ENCODE data around the gene KLHL21. TPM values are rescaled to one million over a fixed set of nuclear protein-coding genes. Genes with fewer than 3 reads are reported as not detected.

Gene KLHL21
- polyA plus RNA-seq, 1 experiment = 19.2 TPM

GRCh38 chr1:6584126-6585080 lies 18.3 kb downstream of the KLHL21 start:
- H3K27me3 ChIP-seq (ENCODE audit: control insufficient read depth, insufficient read depth, low read length) = no peaks in the 10 kb centered on the region
- ChIA-PET POLR2A (interaction anchor here (0.6 kb wide), 1 partner anchor 42 kb away, joined by 5 read pairs; no protein-coding TSS in a partner anchor), CTCF (interaction anchor here (0.6 kb wide), 1 partner anchor 37 kb away, joined by 3 read pairs; no protein-coding TSS in a partner anchor)
- TF ChIP-seq CTCF (IDR thresholded peaks at IDR 0.05; ENCODE audit: insufficient read depth, low read depth, low read length) = peak; percentile 11; the same call in 1 of the 2 replicates
- H3K36me3 ChIP-seq (ENCODE audit: control insufficient read depth, insufficient read depth, low read length) = peaks cover 18% of the 10 kb centered on the region
- H3K4me3 ChIP-seq (ENCODE audit: low read depth, low read length) = no peak overlapping the region
- DNase-seq (ENCODE audit: low read depth) = no peak

- DNase-seq (ENCODE audit: low read depth) = no peak
- no peak for TF ChIP-seq CTCF (IDR thresholded peaks at IDR 0.05; ENCODE audit: insufficient read depth, low read depth, low read length)
- ChIA-PET CTCF (interaction anchor here (1.1 to 1.9 kb wide), 2 partner anchors 14 to 28 kb away, joined by 4 to 6 read pairs; partner anchors contain the start of genes NOL9 and TAS1R1), POLR2A (no interaction called here)
- H3K27me3 ChIP-seq (ENCODE audit: control insufficient read depth, insufficient read depth, low read length) = no peaks in the 10 kb centered on the region
- H3K36me3 ChIP-seq (ENCODE audit: control insufficient read depth, insufficient read depth, low read length) = peaks cover 3% of the 10 kb centered on the region
- no peak overlapping the region for H3K4me3 ChIP-seq (ENCODE audit: low read depth, low read length)
These were observed 20.3 kb downstream of the KLHL21 start for GRCh38 chr1:6582370-6582769.

DNA sequence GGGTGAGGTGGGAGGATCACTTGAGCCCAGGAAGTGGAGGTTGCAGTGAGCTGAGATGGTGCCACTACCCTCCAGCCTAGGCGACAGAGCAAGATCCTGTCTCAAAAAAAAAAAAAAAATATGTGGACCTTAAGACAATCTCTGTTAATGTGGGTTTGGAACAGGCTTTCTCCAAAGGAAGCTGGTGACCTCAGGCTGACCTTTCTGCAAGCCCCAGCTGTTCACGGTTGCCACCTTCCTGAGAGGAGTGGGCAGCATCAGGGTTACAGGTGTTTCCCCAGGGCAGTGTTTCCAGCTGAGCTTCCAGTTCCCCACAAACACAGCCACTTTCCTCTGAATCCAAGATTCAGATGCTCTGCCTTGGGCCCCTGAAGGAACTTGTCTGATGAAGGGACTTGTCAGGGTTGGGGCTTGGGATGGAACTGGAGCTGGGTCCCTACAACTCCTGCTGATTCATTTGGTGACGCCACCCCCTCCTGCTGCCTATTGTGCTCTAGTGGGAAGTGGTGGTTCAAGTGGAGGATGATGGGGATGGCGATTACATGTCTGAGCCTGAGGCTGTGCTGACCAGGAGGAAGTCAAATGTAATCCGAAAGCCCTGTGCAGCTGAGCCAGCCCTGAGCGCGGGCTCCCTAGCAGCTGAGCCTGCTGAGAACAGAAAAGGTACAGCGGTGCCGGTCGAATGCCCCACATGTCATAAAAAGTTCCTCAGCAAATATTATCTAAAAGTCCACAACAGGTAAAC lies 20.9 kb downstream of the KLHL21 start:
- Histone ChIP-seq H3K4me3 (ENCODE audit: low read depth, low read length) (no peak overlapping the region), H3K27me3 (ENCODE audit: control insufficient read depth, insufficient read depth, low read length) (no peaks in the 10 kb centered on the region), H3K36me3 (ENCODE audit: control insufficient read depth, insufficient read depth, low read length) (no peaks in the 10 kb centered on the region; the same call in 1 of the 2 replicates)
- ChIA-PET CTCF (interaction anchor here (1.1 to 2.3 kb wide), 3 partner anchors 15 to 27 kb away, joined by 4 to 10 read pairs (median 6); partner anchors contain the start of genes NOL9 and TAS1R1), POLR2A (no interaction called here)
- no peak for DNase-seq (ENCODE audit: low read depth)
- no peak for TF ChIP-seq CTCF (IDR thresholded peaks at IDR 0.05; ENCODE audit: insufficient read depth, low read depth, low read length)

GRCh38 chr1:6580593-6581409 lies 21.9 kb downstream of the KLHL21 start:
- no peak for TF ChIP-seq CTCF (IDR thresholded peaks at IDR 0.05; ENCODE audit: insufficient read depth, low read depth, low read length)
- no peak for DNase-seq (ENCODE audit: low read depth)
- Histone ChIP-seq H3K4me3 (ENCODE audit: low read depth, low read length) (peak overlapping the region; percentile 97), H3K36me3 (ENCODE audit: control insufficient read depth, insufficient read depth, low read length) (no peaks in the 10 kb centered on the region), H3K27me3 (ENCODE audit: control insufficient read depth, insufficient read depth, low read length) (no peaks in the 10 kb centered on the region)
- POLR2A ChIA-PET = no interaction called here
- CTCF ChIA-PET = interaction anchor here (0.6 to 2.3 kb wide), 4 partner anchors 8 to 91 kb away, joined by 3 to 10 read pairs (median 4); partner anchors contain the start of genes NOL9 and TAS1R1
